ENCODE data around the gene WSCD1. TPM values are rescaled to one million over a fixed set of nuclear protein-coding genes. Genes with fewer than 3 reads are reported as not detected.

Gene WSCD1
- total and polyA plus RNA-seq, 2 donors (not counting 1 experiment from before 2014, with no cell fraction given), result not detected

DNA sequence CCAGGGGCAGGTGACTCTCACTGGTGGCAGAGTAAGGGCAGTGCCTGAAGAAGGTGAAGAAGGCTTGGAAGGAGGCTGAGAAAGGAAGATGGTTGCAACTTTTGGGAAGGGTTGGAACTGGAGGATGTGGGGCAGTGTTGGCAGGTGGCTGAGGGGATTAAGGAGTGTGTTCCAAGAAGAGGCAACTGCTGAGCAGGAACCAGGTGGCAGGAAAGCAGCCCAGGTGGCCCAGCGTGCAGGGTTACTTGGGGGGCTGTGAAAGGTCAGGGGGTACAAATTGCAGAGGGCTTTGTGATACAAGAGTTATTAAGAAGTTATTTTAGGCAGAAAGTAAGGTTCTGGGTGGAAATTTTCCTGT is 28.6 kb downstream of the WSCD1 start:
- H4K20me1 ChIP-seq (ENCODE audit: control insufficient read depth, insufficient read depth, low read length, poor library complexity, severe bottlenecking), result no peaks in the 10 kb centered on the region
- ChIA-PET CTCF (no interaction called here), POLR2A (no interaction called here)
- intact Hi-C loops (cut with micrococcal nuclease), result no loop called here
- Mint-ChIP-seq H3K4me1 (no peaks in the 10 kb centered on the region), H3K9me3 (ENCODE audit: insufficient read depth) (no peaks in the 10 kb centered on the region), H3K4me3 (no peak overlapping the region), H3K27ac (no peak overlapping the region), H3K27me3 (no peaks in the 10 kb centered on the region)
- WGBS (ENCODE audit: insufficient coverage), result 43% methylated on average over 1 of the region's 1 CpG
- H3K4me2 ChIP-seq (replicated peaks; ENCODE audit: low read depth, low read length, poor library complexity, severe bottlenecking), result no peak overlapping the region
- H3K9me3 ChIP-seq (ENCODE audit: control extremely low read depth in 1 of 3, control insufficient read depth in 2 of 3, insufficient read depth in 1 of 3, low read length in 2 of 3), result no peaks in the 10 kb centered on the region
- no peak overlapping the region for H2AFZ ChIP-seq (ENCODE audit: insufficient read depth, low read depth, low read length, poor library complexity, severe bottlenecking)
- H3K27ac ChIP-seq (ENCODE audit: low read length in 2 of 2), result no peak overlapping the region
- no peaks in the 10 kb centered on the region for H3K4me1 ChIP-seq (ENCODE audit: control insufficient read depth in 2 of 2, insufficient read depth in 2 of 2, low read length in 2 of 2)
- DNase-seq (no peak), ATAC-seq (ENCODE audit: low read depth) (no peak)
- H3K36me3 ChIP-seq (replicated peaks in 1 of 2; ENCODE audit: control extremely low read depth in 1 of 2, control insufficient read depth in 1 of 2, extremely low read depth in 1 of 2, insufficient read depth in 2 of 2, low read length in 1 of 2), result no peaks in the 10 kb centered on the region
- H3K4me3 ChIP-seq (ENCODE audit: control extremely low read depth in 1 of 5, extremely low read depth in 1 of 5, insufficient read depth in 1 of 5, low read depth in 2 of 5, low read length in 4 of 5), result no peak overlapping the region
- H3K9ac ChIP-seq (ENCODE audit: low read length), result no peak overlapping the region
- no peaks in the 10 kb centered on the region for H3K79me2 ChIP-seq (ENCODE audit: control insufficient read depth, insufficient read depth, low read length)
- no peaks in the 10 kb centered on the region for H3K27me3 ChIP-seq (replicated peaks in 1 of 4; ENCODE audit: control extremely low read depth in 1 of 4, control insufficient read depth in 3 of 4, insufficient read depth in 4 of 4, low read length in 3 of 4)
- no peak for TF ChIP-seq EZH2 (IDR thresholded peaks at IDR 0.05; ENCODE audit: borderline replicate concordance, insufficient read depth, low read depth, low read length, poor library complexity, severe bottlenecking)
- TF ChIP-seq, protein P1, sequence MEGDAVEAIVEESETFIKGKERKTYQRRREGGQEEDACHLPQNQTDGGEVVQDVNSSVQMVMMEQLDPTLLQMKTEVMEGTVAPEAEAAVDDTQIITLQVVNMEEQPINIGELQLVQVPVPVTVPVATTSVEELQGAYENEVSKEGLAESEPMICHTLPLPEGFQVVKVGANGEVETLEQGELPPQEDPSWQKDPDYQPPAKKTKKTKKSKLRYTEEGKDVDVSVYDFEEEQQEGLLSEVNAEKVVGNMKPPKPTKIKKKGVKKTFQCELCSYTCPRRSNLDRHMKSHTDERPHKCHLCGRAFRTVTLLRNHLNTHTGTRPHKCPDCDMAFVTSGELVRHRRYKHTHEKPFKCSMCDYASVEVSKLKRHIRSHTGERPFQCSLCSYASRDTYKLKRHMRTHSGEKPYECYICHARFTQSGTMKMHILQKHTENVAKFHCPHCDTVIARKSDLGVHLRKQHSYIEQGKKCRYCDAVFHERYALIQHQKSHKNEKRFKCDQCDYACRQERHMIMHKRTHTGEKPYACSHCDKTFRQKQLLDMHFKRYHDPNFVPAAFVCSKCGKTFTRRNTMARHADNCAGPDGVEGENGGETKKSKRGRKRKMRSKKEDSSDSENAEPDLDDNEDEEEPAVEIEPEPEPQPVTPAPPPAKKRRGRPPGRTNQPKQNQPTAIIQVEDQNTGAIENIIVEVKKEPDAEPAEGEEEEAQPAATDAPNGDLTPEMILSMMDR (IDR thresholded peaks at IDR 0.05), result no peak

GRCh38 chr17:6099492-6099891 is 29.3 kb downstream of the WSCD1 start:
- no peak for ATAC-seq (ENCODE audit: low read depth)
- TF ChIP-seq, protein P1 (IDR thresholded peaks at IDR 0.05), result no peak
- no peak for TF ChIP-seq EZH2 (IDR thresholded peaks at IDR 0.05; ENCODE audit: borderline replicate concordance, insufficient read depth, low read depth, low read length, poor library complexity, severe bottlenecking)

More at GRCh38 chr17:6099492-6099891, 29.3 kb downstream of the WSCD1 start:
- Histone ChIP-seq H3K27ac (ENCODE audit: low read length in 2 of 2) (no peak overlapping the region), H3K27me3 (replicated peaks in 1 of 4; ENCODE audit: control extremely low read depth in 1 of 4, control insufficient read depth in 3 of 4, insufficient read depth in 4 of 4, low read length in 3 of 4) (no peaks in the 10 kb centered on the region), H3K4me3 (ENCODE audit: control extremely low read depth in 1 of 5, extremely low read depth in 1 of 5, insufficient read depth in 1 of 5, low read depth in 2 of 5, low read length in 4 of 5) (no peak overlapping the region), H2AFZ (ENCODE audit: insufficient read depth, low read depth, low read length, poor library complexity, severe bottlenecking) (no peak overlapping the region), H3K4me2 (replicated peaks; ENCODE audit: low read depth, low read length, poor library complexity, severe bottlenecking) (no peak overlapping the region), H3K79me2 (ENCODE audit: control insufficient read depth, insufficient read depth, low read length) (no peaks in the 10 kb centered on the region), H3K9ac (ENCODE audit: low read length) (no peak overlapping the region), H3K36me3 (replicated peaks in 1 of 2; ENCODE audit: control extremely low read depth in 1 of 2, control insufficient read depth in 1 of 2, extremely low read depth in 1 of 2, insufficient read depth in 2 of 2, low read length in 1 of 2) (no peaks in the 10 kb centered on the region), H4K20me1 (ENCODE audit: control insufficient read depth, insufficient read depth, low read length, poor library complexity, severe bottlenecking) (no peaks in the 10 kb centered on the region), H3K4me1 (ENCODE audit: control insufficient read depth in 2 of 2, insufficient read depth in 2 of 2, low read length in 2 of 2) (no peaks in the 10 kb centered on the region), H3K9me3 (ENCODE audit: control extremely low read depth in 1 of 3, control insufficient read depth in 2 of 3, insufficient read depth in 1 of 3, low read length in 2 of 3) (no peaks in the 10 kb centered on the region)
- intact Hi-C loops (cut with micrococcal nuclease), result no loop called here
- 87% methylated on average over 8 of the region's 8 CpGs for WGBS (ENCODE audit: insufficient coverage)
- Mint-ChIP-seq H3K4me1 (no peaks in the 10 kb centered on the region), H3K27me3 (no peaks in the 10 kb centered on the region), H3K9me3 (ENCODE audit: insufficient read depth) (no peaks in the 10 kb centered on the region), H3K27ac (no peak overlapping the region), H3K4me3 (no peak overlapping the region)
- ChIA-PET CTCF (interaction anchor here (0.9 kb wide), 1 partner anchor 15 kb away, joined by 5 read pairs; no protein-coding TSS in a partner anchor), POLR2A (no interaction called here)
- no peak for DNase-seq
